Tibial nerve (tissue), 3 donors: Measurements from ENCODE around the gene TMCC2.

Experiments
- POLR2A ChIP-seq, 2 donors: fragments of 450-650 bp; IDR thresholded peaks; one replicate each; pipeline ENCODE4 v1.6.1; 2017; ENCODE audit warnings: antibody characterized with exemption in 2 of 2, mild to moderate bottlenecking in 2 of 2, moderate library complexity in 2 of 2
- TF ChIP-seq, protein P1 (sequence below), 5 experiments: fragments of 200-600 bp in 3 of 5; fragments of 450-650 bp in 2 of 5; sonication (generic) in 3 of 5; IDR thresholded peaks; one replicate each; pipeline ENCODE4 v1.5.1; 2016 to 2019; ENCODE audit warnings: antibody characterized with exemption in 5 of 5, mild to moderate bottlenecking in 3 of 5, moderate library complexity in 2 of 5

GRCh38 chr1:205257735-205258134 lies 30.0 kb downstream of the TMCC2 start:
- TF ChIP-seq, protein P1, sequence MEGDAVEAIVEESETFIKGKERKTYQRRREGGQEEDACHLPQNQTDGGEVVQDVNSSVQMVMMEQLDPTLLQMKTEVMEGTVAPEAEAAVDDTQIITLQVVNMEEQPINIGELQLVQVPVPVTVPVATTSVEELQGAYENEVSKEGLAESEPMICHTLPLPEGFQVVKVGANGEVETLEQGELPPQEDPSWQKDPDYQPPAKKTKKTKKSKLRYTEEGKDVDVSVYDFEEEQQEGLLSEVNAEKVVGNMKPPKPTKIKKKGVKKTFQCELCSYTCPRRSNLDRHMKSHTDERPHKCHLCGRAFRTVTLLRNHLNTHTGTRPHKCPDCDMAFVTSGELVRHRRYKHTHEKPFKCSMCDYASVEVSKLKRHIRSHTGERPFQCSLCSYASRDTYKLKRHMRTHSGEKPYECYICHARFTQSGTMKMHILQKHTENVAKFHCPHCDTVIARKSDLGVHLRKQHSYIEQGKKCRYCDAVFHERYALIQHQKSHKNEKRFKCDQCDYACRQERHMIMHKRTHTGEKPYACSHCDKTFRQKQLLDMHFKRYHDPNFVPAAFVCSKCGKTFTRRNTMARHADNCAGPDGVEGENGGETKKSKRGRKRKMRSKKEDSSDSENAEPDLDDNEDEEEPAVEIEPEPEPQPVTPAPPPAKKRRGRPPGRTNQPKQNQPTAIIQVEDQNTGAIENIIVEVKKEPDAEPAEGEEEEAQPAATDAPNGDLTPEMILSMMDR (IDR thresholded peaks at IDR 0.05): no peak
- no peak for TF ChIP-seq POLR2A (IDR thresholded peaks at IDR 0.05)
